H9 (cell line): ENCODE results near the gene SH2D3C. TPM values are rescaled to one million over a fixed set of nuclear protein-coding genes. Genes with fewer than 3 reads are reported as not detected.

Experiments
- DNase-seq: peaks from one replicate; pipeline ENCODE4 v3.0.0-alpha.2; 2017
- H2AFZ ChIP-seq: one replicate; pipeline ENCODE4 v1.6.1; 2013; ENCODE audit warnings: mild to moderate bottlenecking, low read length, control low read depth, moderate library complexity
- H2AK5ac ChIP-seq: 2 replicates; pipeline ENCODE4 v1.6.1; 2013; ENCODE audit warnings: low read length, control low read depth, mixed read lengths; ENCODE audit not compliant: insufficient read length
- H2BK120ac ChIP-seq: one replicate; pipeline ENCODE4 v1.6.1; 2013; ENCODE audit warnings: low read depth, mild to moderate bottlenecking, low read length, control low read depth, inconsistent platforms; ENCODE audit not compliant: poor library complexity, severe bottlenecking
- H2BK12ac ChIP-seq: 2 replicates; pipeline ENCODE4 v1.6.1; 2013; ENCODE audit warnings: low read length, control low read depth, mixed read lengths, low read depth; ENCODE audit not compliant: insufficient read length
- H2BK15ac ChIP-seq: 2 replicates; pipeline ENCODE4 v1.6.1; 2013; ENCODE audit warnings: low read depth, low read length, control low read depth
- H2BK20ac ChIP-seq: one replicate; pipeline ENCODE4 v1.6.1; 2013; ENCODE audit warnings: low read depth, mild to moderate bottlenecking, low read length, control low read depth, inconsistent platforms; ENCODE audit not compliant: poor library complexity, severe bottlenecking
- H2BK5ac ChIP-seq: 2 replicates; pipeline ENCODE4 v1.6.1; 2013; ENCODE audit warnings: low read length, control low read depth, mixed read lengths; ENCODE audit not compliant: insufficient read length
- H3K14ac ChIP-seq: 2 replicates; pipeline ENCODE4 v1.6.1; 2013; ENCODE audit warnings: low read length, control low read depth; ENCODE audit not compliant: insufficient read depth
- H3K18ac ChIP-seq: 2 replicates; pipeline ENCODE4 v1.6.1; 2013; ENCODE audit warnings: low read depth, mild to moderate bottlenecking, mixed read lengths, low read length, control low read depth; ENCODE audit not compliant: insufficient read length
- H3K23ac ChIP-seq: 2 replicates; pipeline ENCODE4 v1.6.1; 2013; ENCODE audit warnings: low read length, control low read depth, mixed read lengths, low read depth; ENCODE audit not compliant: insufficient read length
- H3K23me2 ChIP-seq: 2 replicates; pipeline ENCODE4 v1.6.1; 2013; ENCODE audit warnings: low read depth, mild to moderate bottlenecking, mixed read lengths, low read length, control low read depth; ENCODE audit not compliant: insufficient read length, poor library complexity, severe bottlenecking
- H3K27ac ChIP-seq: 2 replicates; pipeline ENCODE4 v1.5.1; 2013; ENCODE audit warnings: low read length, control low read depth, mixed read lengths, low read depth; ENCODE audit not compliant: insufficient read length
- H3K27me3 ChIP-seq: 2 replicates; pipeline ENCODE4 v1.6.1; 2013; ENCODE audit warnings: low read length, control low read depth, inconsistent platforms; ENCODE audit not compliant: insufficient read depth
- H3K4ac ChIP-seq: 2 replicates; pipeline ENCODE4 v1.6.1; 2013; ENCODE audit warnings: low read depth, mild to moderate bottlenecking, control low read depth, inconsistent platforms, low read length, moderate library complexity
- H3K4me1 ChIP-seq: 2 replicates; pipeline ENCODE4 v1.6.1; 2013; ENCODE audit warnings: low read length, control low read depth, inconsistent platforms; ENCODE audit not compliant: insufficient read depth
- H3K4me2 ChIP-seq: 2 replicates; pipeline ENCODE4 v1.6.1; 2013; ENCODE audit warnings: low read length, control low read depth, mixed read lengths; ENCODE audit not compliant: insufficient read length, insufficient read depth
- H3K56ac ChIP-seq: 2 replicates; pipeline ENCODE4 v1.6.1; 2013; ENCODE audit warnings: low read depth, mild to moderate bottlenecking, mixed read lengths, low read length, control low read depth; ENCODE audit not compliant: insufficient read length
- H3K79me1 ChIP-seq: 2 replicates; pipeline ENCODE4 v1.6.1; 2013; ENCODE audit warnings: low read depth, mild to moderate bottlenecking, moderate library complexity, low read length, control low read depth, inconsistent platforms; ENCODE audit not compliant: insufficient read depth, poor library complexity, severe bottlenecking
- H3K79me2 ChIP-seq: 2 replicates; pipeline ENCODE4 v1.6.1; 2013; ENCODE audit warnings: low read length, control low read depth, inconsistent platforms; ENCODE audit not compliant: insufficient read depth
- H3K9ac ChIP-seq: 2 replicates; pipeline ENCODE4 v1.6.1; 2013; ENCODE audit warnings: low read length, control low read depth, mixed read lengths; ENCODE audit not compliant: insufficient read length; ENCODE audit errors: extremely low read depth
- H3K9me3 ChIP-seq: one replicate; pipeline ENCODE4 v1.6.1; 2013; ENCODE audit warnings: low read depth, low read length, inconsistent platforms; ENCODE audit not compliant: control insufficient read depth
- H3T11ph ChIP-seq: one replicate; pipeline ENCODE4 v1.6.1; 2013; ENCODE audit warnings: mild to moderate bottlenecking, low read length, control low read depth, inconsistent platforms
- H4K20me1 ChIP-seq: one replicate; pipeline ENCODE4 v1.6.1; 2013; ENCODE audit not compliant: control insufficient read depth, insufficient read length, insufficient read depth
- H4K5ac ChIP-seq: 2 replicates; pipeline ENCODE4 v1.6.1; 2013; ENCODE audit warnings: low read depth, mild to moderate bottlenecking, mixed read lengths, low read length, control low read depth; ENCODE audit not compliant: insufficient read length
- H4K8ac ChIP-seq: replicated peaks from 2 replicates; pipeline ENCODE4 v1.6.1; 2013; ENCODE audit warnings: low read length, control low read depth, mixed read lengths, low read depth; ENCODE audit not compliant: insufficient read length
- H4K91ac ChIP-seq: 2 replicates; pipeline ENCODE4 v1.6.1; 2013; ENCODE audit warnings: low read depth, mild to moderate bottlenecking, moderate library complexity, mixed read lengths, low read length, control low read depth; ENCODE audit not compliant: insufficient read length
- H3K27ac Mint-ChIP-seq, 3 experiments: 2 replicates in 2 of 3; 3 replicates in 1 of 3; pipeline ENCODE4 v1.8.0; 2020 to 2021; ENCODE audit warnings: mixed read lengths in 3 of 3, mild to moderate bottlenecking in 1 of 3, moderate library complexity in 1 of 3
- H3K27me3 Mint-ChIP-seq: 2 replicates; pipeline ENCODE4 v1.8.0; 2021; ENCODE audit warnings: low read depth, mild to moderate bottlenecking, moderate library complexity, mixed read lengths
- H3K36me3 Mint-ChIP-seq, 3 experiments: 2 replicates in 2 of 3; 3 replicates in 1 of 3; pipeline ENCODE4 v1.8.0; 2020 to 2021; ENCODE audit warnings: low read depth in 3 of 3, mixed read lengths in 3 of 3; ENCODE audit not compliant: insufficient read depth in 1 of 3
- H3K4me1 Mint-ChIP-seq, 2 experiments: 2 replicates each; pipeline ENCODE4 v1.8.0; 2020; ENCODE audit warnings: mixed read lengths in 2 of 2
- H3K4me3 Mint-ChIP-seq, 2 experiments: 2 replicates in 1 of 2; 3 replicates in 1 of 2; pipeline ENCODE4 v1.8.0; 2020 to 2021; ENCODE audit warnings: mild to moderate bottlenecking in 2 of 2, mixed read lengths in 2 of 2, moderate library complexity in 1 of 2
- H3K9me3 Mint-ChIP-seq, 2 experiments: 2 replicates in 1 of 2; 3 replicates in 1 of 2; pipeline ENCODE4 v1.8.0; 2020; ENCODE audit warnings: mild to moderate bottlenecking in 2 of 2, mixed read lengths in 2 of 2, moderate library complexity in 1 of 2
- WGBS: extraction: QIAGEN DNeasy Blood & Tissue Kit; methylation state at CpG from one replicate; pipeline ENCODE4 v1.1.7; 2013; ENCODE audit warnings: missing lambda C conversion rate, low lambda C conversion rate, mixed read lengths; ENCODE audit not compliant: insufficient read length; ENCODE audit errors: extremely low coverage; 5-methylcytosine and 5-hydroxymethylcytosine counted together
- total RNA-seq: library from RNA; stranded (reverse); gene quantifications from 2 replicates; pipeline ENCODE4 v1.2.1, GENCODE V29; 2021
- TF ChIP-seq, protein P1 (sequence below): fragments of 200-600 bp; sonication (generic); conservative IDR thresholded peaks from 3 replicates; pipeline ENCODE4 v1.8.0; 2021; ENCODE audit warnings: antibody characterized with exemption, mild to moderate bottlenecking

Gene SH2D3C
- total RNA-seq, 1 experiment from 2014 or later, result 1.7 TPM

DNA sequence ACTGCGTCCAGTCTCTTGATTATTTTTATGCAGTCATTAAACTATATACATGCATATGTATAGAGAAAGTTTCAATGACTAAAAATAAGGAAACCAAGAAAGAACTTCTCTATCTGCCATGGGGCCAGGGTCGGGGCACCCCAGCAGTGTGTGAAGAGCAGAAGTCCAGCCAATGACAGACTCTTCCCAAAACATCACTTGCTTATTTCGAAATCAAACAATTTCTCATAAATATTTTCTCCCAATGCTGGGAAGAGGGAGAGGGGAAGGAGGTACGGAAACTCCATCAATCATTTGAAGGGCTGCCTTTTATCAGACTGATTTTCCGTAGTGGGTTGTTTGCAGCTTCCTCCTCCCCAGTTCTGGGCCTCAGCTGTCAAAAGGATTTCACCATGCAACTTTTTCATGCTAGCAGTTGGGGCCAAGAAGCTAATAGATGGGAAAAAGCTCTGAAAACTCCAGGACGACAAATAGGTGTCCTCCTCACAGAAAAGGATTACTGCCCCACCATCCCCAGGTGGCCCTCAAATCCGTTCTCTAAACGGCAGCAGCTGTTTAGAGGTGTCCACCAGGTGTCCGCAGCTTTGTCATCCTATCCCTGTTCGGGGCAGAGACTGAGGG lies 23.6 kb upstream of the SH2D3C start:
- no peak overlapping the region for H3K4ac ChIP-seq
- H2AFZ ChIP-seq, result no peak overlapping the region
- H3K27ac ChIP-seq, result no peak overlapping the region

More for the DNA sequence above, 23.6 kb upstream of the SH2D3C start:
- Histone ChIP-seq H4K20me1 (no peaks in the 10 kb centered on the region), H3K14ac (peak overlapping the region; percentile 49; the same call in 1 of the 2 replicates), H2BK120ac (no peak overlapping the region), H2BK12ac (no peak overlapping the region), H3K79me2 (peaks cover 5% of the 10 kb centered on the region; the same call in 1 of the 2 replicates), H3K9ac (no peak overlapping the region), H2BK20ac (no peak overlapping the region), H3K79me1 (peaks cover 3% of the 10 kb centered on the region), H2AK5ac (no peak overlapping the region), H4K8ac (no peak overlapping the region), H2BK5ac (no peak overlapping the region), H4K5ac (no peak overlapping the region), H3K4me2 (peak overlapping the region; percentile 97), H3K4me1 (peaks cover 3% of the 10 kb centered on the region; the same call in 1 of the 2 replicates), H3K18ac (peak overlapping the region; percentile 28), H3K27me3 (no peaks in the 10 kb centered on the region), H3T11ph (no peak overlapping the region), H4K91ac (no peak overlapping the region), H2BK15ac (no peak overlapping the region), H3K9me3 (no peaks in the 10 kb centered on the region), H3K56ac (no peak overlapping the region), H3K23me2 (peaks cover 6% of the 10 kb centered on the region), H3K23ac (no peak overlapping the region)
- no CpG with 5 or more reads among the region's 10 CpGs for WGBS
- peaks cover 4% of the 10 kb centered on the region; the same call in 1 of the 2 replicates for H3K27me3 Mint-ChIP-seq
- DNase-seq, result no peak
- H3K4me1 Mint-ChIP-seq, result peaks cover 8 to 15% of the 10 kb centered on the region in 2 experiments
- H3K9me3 Mint-ChIP-seq, result no peaks in the 10 kb centered on the region
- peak overlapping the region; percentile 77 to 97 for H3K4me3 Mint-ChIP-seq
- H3K36me3 Mint-ChIP-seq, result peaks cover 10 to 12% (median 11%) of the 10 kb centered on the region in 3 experiments
- TF ChIP-seq, protein P1, sequence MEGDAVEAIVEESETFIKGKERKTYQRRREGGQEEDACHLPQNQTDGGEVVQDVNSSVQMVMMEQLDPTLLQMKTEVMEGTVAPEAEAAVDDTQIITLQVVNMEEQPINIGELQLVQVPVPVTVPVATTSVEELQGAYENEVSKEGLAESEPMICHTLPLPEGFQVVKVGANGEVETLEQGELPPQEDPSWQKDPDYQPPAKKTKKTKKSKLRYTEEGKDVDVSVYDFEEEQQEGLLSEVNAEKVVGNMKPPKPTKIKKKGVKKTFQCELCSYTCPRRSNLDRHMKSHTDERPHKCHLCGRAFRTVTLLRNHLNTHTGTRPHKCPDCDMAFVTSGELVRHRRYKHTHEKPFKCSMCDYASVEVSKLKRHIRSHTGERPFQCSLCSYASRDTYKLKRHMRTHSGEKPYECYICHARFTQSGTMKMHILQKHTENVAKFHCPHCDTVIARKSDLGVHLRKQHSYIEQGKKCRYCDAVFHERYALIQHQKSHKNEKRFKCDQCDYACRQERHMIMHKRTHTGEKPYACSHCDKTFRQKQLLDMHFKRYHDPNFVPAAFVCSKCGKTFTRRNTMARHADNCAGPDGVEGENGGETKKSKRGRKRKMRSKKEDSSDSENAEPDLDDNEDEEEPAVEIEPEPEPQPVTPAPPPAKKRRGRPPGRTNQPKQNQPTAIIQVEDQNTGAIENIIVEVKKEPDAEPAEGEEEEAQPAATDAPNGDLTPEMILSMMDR, result peak; percentile 53; the same call in 2 of the 3 replicates
- peak overlapping the region; percentile 72 to 97 (median 92); a peak in 6 of 7 replicates for H3K27ac Mint-ChIP-seq
